ENCODE data around the gene ARPC3. TPM values are rescaled to one million over a fixed set of nuclear protein-coding genes. Genes with fewer than 3 reads are reported as not detected.
"Not testable (repeated sequence)": the region's sequence is repeated elsewhere in the genome, so short reads cannot be mapped to it uniquely, and the experiment has no call there.

Gene ARPC3
- total RNA-seq, 1 experiment from 2014 or later: 558 TPM

DNA sequence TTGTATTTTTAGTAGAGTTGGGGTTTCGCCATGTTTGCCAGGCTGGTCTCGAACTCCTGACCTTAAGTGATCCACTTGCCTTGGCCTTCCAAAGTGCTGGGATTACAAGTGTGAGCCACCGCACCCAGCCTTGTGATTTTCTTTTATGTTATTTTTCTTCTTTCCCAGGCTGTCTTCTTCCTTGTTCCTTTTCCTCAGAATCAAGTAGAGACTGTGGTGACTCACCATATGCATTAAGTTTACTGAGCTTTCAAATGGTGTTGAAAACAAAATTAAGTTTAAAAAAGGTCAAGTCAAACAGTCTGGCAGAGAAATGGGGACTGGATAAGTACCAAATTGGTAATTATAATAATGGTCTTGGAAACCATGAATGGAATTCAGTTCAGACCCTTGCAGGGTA lies 5.7 kb downstream of the ARPC3 start:
- no peaks in the 10 kb centered on the region for H3K9me3 ChIP-seq (replicated peaks)
- no peak overlapping the region for H3K27ac ChIP-seq
- no peak overlapping the region for H3K4me3 ChIP-seq
- DNase-seq (ENCODE audit: low read depth in 1 of 2, low spot score in 2 of 2): no peak
- H3K36me3 ChIP-seq: peaks cover 75% of the 10 kb centered on the region
- H3K27me3 ChIP-seq (replicated peaks): no peaks in the 10 kb centered on the region
- peaks cover 5% of the 10 kb centered on the region; the same call in 1 of the 2 replicates for H3K4me1 ChIP-seq (replicated peaks)

DNA sequence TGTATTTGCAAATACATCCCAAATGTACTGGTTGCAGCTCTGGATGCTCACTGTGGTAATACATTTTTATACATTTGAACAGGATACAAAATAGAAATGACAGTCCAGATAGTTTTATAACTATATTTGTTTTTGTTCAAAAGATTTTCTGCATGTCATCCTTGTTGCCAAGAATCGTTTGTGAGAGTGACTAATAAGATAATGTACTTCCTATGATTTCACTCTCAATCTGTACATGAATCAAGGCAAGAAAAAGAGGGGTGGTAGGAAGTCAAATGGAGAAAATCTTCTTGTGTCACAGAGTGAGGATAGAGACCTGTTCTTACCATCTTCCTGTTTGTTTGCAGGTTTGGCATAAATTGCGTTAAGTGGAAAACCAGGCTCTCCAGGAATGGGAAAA lies 13.9 kb downstream of the ARPC3 start:
- Histone ChIP-seq H3K9me3 (replicated peaks) (no peaks in the 10 kb centered on the region), H3K27ac (no peak overlapping the region), H3K4me1 (replicated peaks) (no peaks in the 10 kb centered on the region), H3K36me3 (peaks cover 59% of the 10 kb centered on the region), H3K27me3 (replicated peaks) (no peaks in the 10 kb centered on the region), H3K4me3 (no peak overlapping the region)
- no peak for DNase-seq (ENCODE audit: low read depth in 1 of 2, low spot score in 2 of 2)

DNA sequence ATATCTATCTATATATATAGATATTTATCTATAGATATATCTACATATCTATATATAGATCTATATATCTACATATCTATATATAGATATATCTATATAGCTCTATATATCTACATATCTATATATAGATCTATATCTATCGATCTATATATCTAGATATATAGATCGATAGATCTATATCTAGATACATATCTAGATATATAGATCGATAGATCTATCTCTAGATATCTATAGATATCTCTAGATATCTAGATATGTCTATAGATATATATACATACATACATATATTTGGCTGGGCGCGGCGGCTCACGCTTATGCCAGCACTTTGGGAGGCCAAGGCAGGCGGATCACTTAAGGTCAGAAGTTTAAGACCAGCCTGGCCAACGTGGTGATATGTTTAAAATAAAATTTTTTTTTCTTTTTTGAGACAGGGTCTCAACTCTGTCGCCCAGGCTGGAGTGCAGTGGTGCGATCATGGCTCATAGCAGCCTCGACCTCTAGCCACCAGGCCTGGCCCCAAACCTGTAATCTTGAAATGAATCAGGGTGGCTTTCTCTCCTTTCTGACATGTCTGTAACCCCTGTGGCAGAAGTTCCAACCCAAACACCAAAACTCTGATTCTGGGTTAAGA lies 18.1 kb downstream of the ARPC3 start:
- H3K27me3 ChIP-seq (replicated peaks): no peaks in the 10 kb centered on the region
- no peaks in the 10 kb centered on the region for H3K9me3 ChIP-seq (replicated peaks)
- no peak for DNase-seq (ENCODE audit: low read depth in 1 of 2, low spot score in 2 of 2)
- H3K27ac ChIP-seq: no peak overlapping the region; the same call in 1 of the 2 replicates
- H3K4me3 ChIP-seq: no peak overlapping the region; the same call in 1 of the 2 replicates
- H3K4me1 ChIP-seq (replicated peaks): no peaks in the 10 kb centered on the region
- H3K36me3 ChIP-seq: peaks cover 25% of the 10 kb centered on the region

DNA sequence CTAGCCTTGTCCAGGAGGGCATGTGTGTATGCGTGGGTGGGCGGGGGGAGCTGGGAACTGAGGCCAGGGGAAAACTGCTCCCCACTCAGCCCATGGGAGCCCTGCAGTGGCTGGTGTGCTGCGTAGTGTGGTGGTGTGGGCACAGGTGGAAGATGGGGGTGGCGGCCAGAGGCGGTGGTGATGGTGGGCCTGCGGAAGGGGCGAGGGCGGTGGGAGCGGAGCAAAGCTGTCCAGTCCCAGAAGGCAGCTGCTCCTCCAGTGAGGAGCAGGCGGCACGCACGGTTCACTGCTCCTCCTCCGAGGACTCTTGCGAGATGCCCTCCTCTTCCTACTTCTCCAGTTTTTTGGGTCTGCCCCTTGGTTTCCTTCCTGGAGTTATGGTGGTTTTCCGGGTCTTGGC lies 20.5 kb downstream of the ARPC3 start:
- H3K36me3 ChIP-seq; DNase-seq (ENCODE audit: low read depth in 1 of 2, low spot score in 2 of 2); H3K27me3 ChIP-seq (replicated peaks); H3K4me3 ChIP-seq; H3K4me1 ChIP-seq (replicated peaks); H3K9me3 ChIP-seq (replicated peaks); H3K27ac ChIP-seq: not testable (repeated sequence)

DNA sequence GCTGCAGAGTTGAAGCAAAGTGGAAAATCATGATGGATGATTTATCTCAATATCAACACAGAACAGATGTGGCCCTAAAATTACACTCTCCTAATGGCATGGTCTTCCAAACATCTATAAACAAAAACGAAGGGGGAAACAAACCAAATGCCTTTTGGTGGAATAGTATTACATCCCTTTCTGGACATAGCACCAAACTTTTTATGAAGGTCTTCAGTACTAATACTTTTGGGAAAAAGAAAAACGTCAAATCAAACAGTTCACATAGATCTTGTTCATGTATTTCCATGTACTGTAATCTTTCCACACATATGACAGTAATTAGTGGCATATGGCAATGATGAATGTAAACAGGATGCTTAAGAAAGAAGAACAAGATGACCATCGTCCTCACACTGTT lies 23.7 kb downstream of the ARPC3 start:
- H3K4me3 ChIP-seq: no peak overlapping the region
- no peaks in the 10 kb centered on the region for H3K36me3 ChIP-seq
- no peaks in the 10 kb centered on the region for H3K4me1 ChIP-seq (replicated peaks)
- no peak for DNase-seq (ENCODE audit: low read depth in 1 of 2, low spot score in 2 of 2)
- H3K27me3 ChIP-seq (replicated peaks): no peaks in the 10 kb centered on the region
- H3K27ac ChIP-seq: no peak overlapping the region
- H3K9me3 ChIP-seq (replicated peaks): no peaks in the 10 kb centered on the region

DNA sequence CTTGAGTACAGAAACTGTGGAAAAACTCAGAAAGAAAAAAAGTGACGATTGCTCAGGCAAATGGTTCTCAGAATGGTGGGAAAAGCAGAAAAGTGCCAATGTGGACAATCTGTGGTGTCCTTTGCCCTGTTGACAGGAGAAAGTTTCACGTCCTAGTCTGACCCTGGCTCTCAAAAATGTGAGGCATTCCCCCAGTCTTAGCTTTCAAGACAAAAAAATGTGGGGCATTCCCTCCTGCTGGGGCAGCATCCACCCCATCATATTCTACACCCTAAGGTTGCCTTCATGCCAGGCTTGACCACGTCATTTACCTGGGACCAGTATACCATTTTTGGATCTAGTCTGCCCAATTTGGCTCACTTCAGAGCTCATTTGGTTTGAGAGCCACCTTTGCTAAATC lies 25.9 kb downstream of the ARPC3 start:
- no peak overlapping the region for H3K27ac ChIP-seq
- no peaks in the 10 kb centered on the region for H3K36me3 ChIP-seq
- H3K4me3 ChIP-seq: no peak overlapping the region
- H3K9me3 ChIP-seq (replicated peaks): no peaks in the 10 kb centered on the region
- no peaks in the 10 kb centered on the region for H3K4me1 ChIP-seq (replicated peaks)
- no peaks in the 10 kb centered on the region for H3K27me3 ChIP-seq (replicated peaks)
- no peak for DNase-seq (ENCODE audit: low read depth in 1 of 2, low spot score in 2 of 2)

DNA sequence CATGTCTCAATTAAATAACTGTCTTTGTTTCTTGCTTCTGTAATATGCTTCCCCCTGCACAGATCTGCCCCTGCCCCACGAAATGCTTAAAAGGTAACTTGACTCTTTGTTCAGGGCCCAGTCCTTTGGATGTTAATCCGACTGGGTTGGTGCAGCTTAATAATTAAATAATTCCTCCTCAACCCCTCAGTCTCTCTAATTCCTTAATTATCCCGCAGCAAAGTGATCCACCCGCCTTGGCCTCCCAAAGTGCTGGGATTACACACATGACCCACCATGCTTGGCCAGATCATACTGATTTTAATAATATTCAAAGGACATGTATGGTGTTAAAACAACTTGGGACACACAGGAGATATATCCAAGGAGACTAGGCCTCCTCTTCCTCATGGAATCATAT lies 28.4 kb downstream of the ARPC3 start:
- H3K27me3 ChIP-seq (replicated peaks): no peaks in the 10 kb centered on the region
- H3K4me3 ChIP-seq: no peak overlapping the region
- no peaks in the 10 kb centered on the region for H3K9me3 ChIP-seq (replicated peaks)
- no peaks in the 10 kb centered on the region for H3K36me3 ChIP-seq
- H3K4me1 ChIP-seq (replicated peaks): no peaks in the 10 kb centered on the region
- no peak overlapping the region for H3K27ac ChIP-seq
- DNase-seq (ENCODE audit: low read depth in 1 of 2, low spot score in 2 of 2): no peak

DNA sequence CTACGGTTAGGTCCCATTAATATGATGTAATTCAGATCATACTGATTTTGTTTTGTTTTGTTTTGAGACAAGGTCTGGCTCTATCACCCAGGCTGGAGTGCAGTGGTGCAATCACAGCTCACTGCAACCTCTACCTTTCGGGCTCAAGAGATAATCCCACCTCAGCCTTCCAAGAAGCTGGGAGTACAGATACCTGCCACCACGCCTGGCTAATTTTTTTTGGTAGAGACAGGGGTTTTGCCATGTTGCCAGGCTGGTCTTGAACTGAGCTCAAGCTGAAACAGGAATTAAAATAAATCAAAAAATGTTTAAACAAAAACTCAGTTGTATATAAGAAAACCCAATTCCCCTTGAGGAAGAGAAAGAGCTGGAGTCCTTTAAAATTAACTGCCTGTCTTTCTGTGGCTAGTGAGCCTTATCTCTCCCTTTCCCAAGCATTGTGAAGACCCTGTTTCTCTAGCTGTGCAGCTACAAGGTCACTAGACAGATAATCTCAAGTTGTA lies 28.9 kb downstream of the ARPC3 start:
- no peaks in the 10 kb centered on the region for H3K27me3 ChIP-seq (replicated peaks)
- no peaks in the 10 kb centered on the region for H3K36me3 ChIP-seq
- H3K4me1 ChIP-seq (replicated peaks): no peaks in the 10 kb centered on the region
- H3K4me3 ChIP-seq: no peak overlapping the region
- H3K27ac ChIP-seq: no peak overlapping the region
- no peaks in the 10 kb centered on the region for H3K9me3 ChIP-seq (replicated peaks)
- no peak for DNase-seq (ENCODE audit: low read depth in 1 of 2, low spot score in 2 of 2)

DNA sequence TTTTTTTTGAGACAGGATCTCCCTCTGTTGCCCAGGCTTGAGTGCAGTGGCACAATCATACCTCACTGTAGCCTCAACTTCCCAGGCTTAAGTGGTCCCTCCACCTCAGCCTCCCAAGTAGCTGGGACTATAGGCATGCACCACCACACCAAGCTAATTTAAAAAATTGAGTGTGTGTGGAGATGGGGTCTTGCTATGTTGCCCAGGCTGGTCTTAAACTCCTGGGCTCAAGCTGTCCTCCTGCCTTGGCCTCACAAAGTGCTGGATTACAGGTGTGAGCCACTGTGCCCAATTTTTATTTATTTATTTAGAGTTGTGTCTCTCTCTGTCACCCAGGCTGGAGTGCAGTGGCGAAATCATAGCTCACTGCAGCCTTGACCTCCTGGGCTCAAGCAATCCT lies 29.5 kb downstream of the ARPC3 start:
- not testable (repeated sequence) for H3K9me3 ChIP-seq (replicated peaks); DNase-seq (ENCODE audit: low read depth in 1 of 2, low spot score in 2 of 2); H3K4me1 ChIP-seq (replicated peaks); H3K27me3 ChIP-seq (replicated peaks); H3K4me3 ChIP-seq; H3K27ac ChIP-seq; H3K36me3 ChIP-seq

DNA sequence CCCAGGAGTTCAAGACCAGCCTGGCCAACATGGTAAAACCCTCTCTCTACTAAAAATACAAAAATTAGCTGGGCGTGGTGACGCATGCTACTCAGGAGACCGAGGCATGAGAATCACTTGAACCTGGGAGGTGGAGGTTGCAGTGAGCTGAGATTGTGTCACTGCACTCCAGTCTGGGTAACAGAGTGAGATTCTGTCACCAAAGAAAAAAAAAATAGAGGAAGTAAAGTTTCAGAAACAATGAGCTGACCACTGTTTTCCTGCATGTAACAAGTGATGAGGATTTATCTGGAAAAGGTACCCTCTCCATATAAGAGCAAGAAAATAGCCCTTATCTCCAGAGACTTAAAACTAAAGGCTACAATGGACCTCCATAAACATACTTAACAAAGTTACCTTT lies 33.0 kb downstream of the ARPC3 start:
- H3K27me3 ChIP-seq (replicated peaks); H3K4me1 ChIP-seq (replicated peaks); DNase-seq (ENCODE audit: low read depth in 1 of 2, low spot score in 2 of 2); H3K4me3 ChIP-seq; H3K36me3 ChIP-seq; H3K9me3 ChIP-seq (replicated peaks); H3K27ac ChIP-seq: not testable (repeated sequence)

DNA sequence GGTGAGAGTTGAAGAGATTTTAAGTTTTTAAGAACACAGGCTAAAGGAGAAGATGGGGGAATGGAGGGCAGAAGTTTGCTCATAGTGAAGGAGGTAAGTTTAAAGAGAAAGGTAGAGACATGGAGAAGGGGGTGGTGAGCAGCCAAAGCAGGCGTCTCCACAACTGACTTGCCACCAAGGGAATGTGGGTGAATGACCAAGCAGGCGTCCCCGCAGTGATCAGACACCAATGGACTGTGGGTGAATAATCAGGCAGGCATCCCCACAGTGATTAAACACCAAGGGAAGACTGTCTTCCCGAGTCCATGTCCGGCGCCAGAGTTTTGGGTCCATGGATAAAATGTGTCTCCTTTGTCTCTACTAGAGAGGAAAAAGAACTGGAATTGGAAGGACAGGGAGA lies 40.1 kb downstream of the ARPC3 start:
- not testable (repeated sequence) for H3K27ac ChIP-seq; H3K4me1 ChIP-seq (replicated peaks); H3K4me3 ChIP-seq; H3K9me3 ChIP-seq (replicated peaks); H3K36me3 ChIP-seq; DNase-seq (ENCODE audit: low read depth in 1 of 2, low spot score in 2 of 2); H3K27me3 ChIP-seq (replicated peaks)

DNA sequence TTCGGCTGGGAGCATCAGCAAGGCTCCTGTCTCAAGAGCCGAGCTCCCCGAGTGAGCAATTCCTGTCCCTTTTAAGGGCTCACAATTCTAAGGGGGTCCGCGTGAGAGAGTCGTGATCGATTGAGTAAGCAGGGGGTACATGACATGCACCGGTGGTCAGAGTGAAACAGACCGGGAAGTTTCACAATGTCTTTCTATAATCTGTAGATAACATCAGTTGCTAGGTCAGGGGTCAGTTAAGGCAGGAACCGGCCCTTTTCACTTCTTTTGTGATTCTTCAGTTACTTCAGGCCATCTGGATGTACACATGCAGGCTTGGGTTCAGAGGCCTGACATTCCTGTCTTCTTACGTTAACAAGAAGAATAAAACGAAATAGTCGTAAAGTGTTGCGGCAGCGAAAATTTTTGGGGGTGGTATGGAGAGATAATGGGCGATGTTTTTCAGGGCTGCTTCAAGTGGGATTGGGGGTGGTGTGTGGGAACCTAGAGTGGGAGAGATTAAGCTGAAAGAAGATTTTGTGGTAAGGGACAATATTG lies 44.9 kb downstream of the ARPC3 start:
- not testable (repeated sequence) for H3K4me3 ChIP-seq; H3K27ac ChIP-seq; DNase-seq (ENCODE audit: low read depth in 1 of 2, low spot score in 2 of 2); H3K9me3 ChIP-seq (replicated peaks); H3K27me3 ChIP-seq (replicated peaks)
- H3K36me3 ChIP-seq: peaks cover 24% of the 10 kb centered on the region
- H3K4me1 ChIP-seq (replicated peaks): peaks cover 18% of the 10 kb centered on the region

DNA sequence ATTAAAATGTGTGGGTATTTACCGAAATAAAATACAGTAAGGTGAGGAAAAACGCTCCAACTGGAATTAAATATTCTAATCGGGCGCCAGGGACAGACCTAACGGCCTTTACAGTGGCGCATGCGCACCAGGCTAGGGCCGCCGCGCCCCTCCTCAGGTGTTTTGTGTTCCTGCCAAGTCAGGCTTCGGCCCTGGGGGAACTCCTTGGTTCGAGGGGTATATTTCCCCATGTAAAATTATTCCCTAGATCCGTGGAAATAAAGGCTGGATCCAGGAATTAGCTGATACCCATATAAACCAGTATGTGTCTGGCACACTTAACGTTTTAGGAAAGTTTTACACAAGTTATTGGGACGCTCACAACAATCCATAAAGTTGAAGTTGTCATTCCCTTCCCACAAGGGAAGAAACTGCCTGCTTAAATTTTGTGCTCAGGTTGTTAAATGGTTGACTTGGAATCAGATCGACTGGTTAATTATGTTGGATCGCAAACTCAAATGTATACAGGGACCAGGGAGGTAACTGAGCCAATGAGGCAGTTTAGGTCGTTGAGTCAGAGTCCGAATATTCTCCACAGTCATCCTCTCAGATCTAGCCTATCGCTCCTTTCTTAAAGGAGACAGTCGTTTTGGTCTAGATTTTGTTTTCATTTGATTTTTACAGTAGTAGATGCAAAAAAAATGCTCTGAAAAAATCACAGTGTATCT lies 46.0 kb downstream of the ARPC3 start:
- no peaks in the 10 kb centered on the region for H3K9me3 ChIP-seq (replicated peaks)
- H3K27me3 ChIP-seq (replicated peaks): no peaks in the 10 kb centered on the region
- peak overlapping the region; percentile 99 for H3K27ac ChIP-seq
- H3K4me1 ChIP-seq (replicated peaks): peaks cover 18% of the 10 kb centered on the region
- H3K36me3 ChIP-seq: peaks cover 33% of the 10 kb centered on the region
- H3K4me3 ChIP-seq: peak overlapping the region; percentile 72
- peak in 1 of 2 experiments; percentile 68 for DNase-seq (ENCODE audit: low read depth in 1 of 2, low spot score in 2 of 2)

DNA sequence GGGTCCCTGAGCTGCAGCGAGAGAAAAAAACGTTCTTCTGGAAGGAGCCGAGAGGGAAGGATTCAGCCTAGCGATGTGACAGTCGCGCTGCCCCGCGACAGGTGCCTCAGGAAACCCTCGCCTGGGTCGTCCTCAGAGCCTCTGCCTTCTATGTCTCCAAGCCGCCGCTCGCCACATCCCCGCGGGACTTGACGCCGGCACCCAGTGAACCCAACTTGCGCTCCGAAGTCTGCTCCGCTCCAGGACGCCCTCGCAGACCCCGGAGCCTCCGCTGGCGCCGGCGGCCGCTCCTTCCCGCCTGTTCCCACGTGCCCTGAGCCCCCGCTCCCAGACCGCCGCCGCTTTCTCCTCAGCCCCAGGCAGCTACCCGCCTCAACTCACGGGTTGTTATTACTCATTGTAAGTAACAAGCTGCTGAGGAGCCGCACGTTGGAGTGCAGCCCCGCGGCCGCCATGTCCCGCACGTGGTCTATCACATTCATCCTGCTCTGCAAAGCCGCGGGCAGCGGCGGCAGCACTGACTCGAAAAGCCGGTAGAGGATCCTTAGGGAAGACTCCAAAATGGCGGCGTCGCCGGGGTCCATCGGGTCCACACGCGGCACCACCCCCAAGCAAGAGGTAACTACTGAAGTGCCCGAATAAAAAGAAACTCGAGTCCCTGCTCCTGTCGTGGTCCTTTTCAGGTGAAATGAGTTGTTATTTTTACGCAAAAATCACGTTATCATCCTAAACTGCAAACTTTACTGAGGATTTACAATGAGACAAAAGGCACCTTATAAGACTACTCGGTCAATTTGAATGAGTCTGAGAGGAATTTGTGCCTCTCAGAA lies 46.8 kb downstream of the ARPC3 start, which contains the start of gene ANAPC7:
Gene ANAPC7, minus strand, starts transcription at position 563 of the 830 bp plus-strand sequence. Its CDS starts 81 bp downstream, at position 482.
- Histone ChIP-seq H3K4me1 (replicated peaks) (peaks cover 18% of the 10 kb centered on the region), H3K27ac (peak within 1 kb of the TSS; percentile 99), H3K9me3 (replicated peaks) (no peaks in the 10 kb centered on the region), H3K27me3 (replicated peaks) (no peaks in the 10 kb centered on the region), H3K4me3 (peak within 1 kb of the TSS; percentile 72), H3K36me3 (peaks cover 37% of the 10 kb centered on the region)
- DNase-seq (ENCODE audit: low read depth in 1 of 2, low spot score in 2 of 2): peak; percentile 90 to 93
